Osteoblast (primary cell): ENCODE measurements around the gene VPS13D. TPM values are rescaled to one million over a fixed set of nuclear protein-coding genes. Genes with fewer than 3 reads are reported as not detected.
A peak's percentile ranks its signal among the peaks of the same experiment; 100 is the strongest.

Source experiments
- DNase-seq: peaks from one replicate; pipeline ENCODE4 v3.0.0; 2011; ENCODE audit warnings: low spot score, mixed read lengths; ENCODE audit not compliant: insufficient read length; ENCODE audit errors: missing footprints
- H2AFZ ChIP-seq: 2 replicates; pipeline ENCODE4 v1.6.0; 2011; ENCODE audit warnings: mild to moderate bottlenecking, low read length
- H3K27ac ChIP-seq: 2 replicates; pipeline ENCODE4 v1.5.1; 2011; ENCODE audit warnings: mild to moderate bottlenecking, low read depth, low read length, moderate library complexity
- H3K27me3 ChIP-seq: 2 replicates; pipeline ENCODE4 v1.6.0; 2012; ENCODE audit warnings: mild to moderate bottlenecking, control low read depth, inconsistent platforms, low read length, moderate library complexity; ENCODE audit not compliant: insufficient read depth
- H3K36me3 ChIP-seq: 2 replicates; pipeline ENCODE4 v1.5.1; 2011; ENCODE audit warnings: mild to moderate bottlenecking, low read length, control low read depth, moderate library complexity; ENCODE audit not compliant: insufficient read depth
- H3K4me1 ChIP-seq: 2 replicates; pipeline ENCODE4 v1.5.1; 2011; ENCODE audit warnings: mild to moderate bottlenecking, low read length, control low read depth, moderate library complexity; ENCODE audit not compliant: insufficient read depth
- H3K4me2 ChIP-seq: 2 replicates; pipeline ENCODE4 v1.6.0; 2011; ENCODE audit warnings: mild to moderate bottlenecking, low read length; ENCODE audit not compliant: insufficient read depth
- H3K4me3 ChIP-seq: fragments of 200-600 bp; sonication (generic); 3 replicates; pipeline ENCODE4 v1.5.1; 2012; ENCODE audit warnings: mild to moderate bottlenecking, low read length, inconsistent platforms; ENCODE audit not compliant: insufficient read depth
- H3K79me2 ChIP-seq: 2 replicates; pipeline ENCODE4 v1.6.0; 2012; ENCODE audit warnings: mild to moderate bottlenecking, low read length, control low read depth, inconsistent platforms; ENCODE audit not compliant: insufficient read depth
- H3K9me3 ChIP-seq: 2 replicates; pipeline ENCODE4 v1.5.1; 2011; ENCODE audit warnings: low read depth, low read length, control low read depth
- H4K20me1 ChIP-seq: 2 replicates; pipeline ENCODE4 v1.6.0; 2012; ENCODE audit warnings: mild to moderate bottlenecking, low read length, control low read depth; ENCODE audit not compliant: insufficient read depth
- CTCF ChIP-seq: IDR thresholded peaks from 2 replicates; pipeline ENCODE4 v1.5.1; 2011; ENCODE audit warnings: mild to moderate bottlenecking, low read depth, low read length, moderate library complexity; ENCODE audit errors: extremely low read depth
- total RNA-seq: library from RNA; depleted of rRNA; stranded (reverse); fragments of >200 nt; gene quantifications from 2 replicates; pipeline ENCODE4 v1.2.3, GENCODE V29; 2012

VPS13D gene
- total RNA-seq, 1 donor: 48.5 TPM

- H3K4me3 ChIP-seq: no peak overlapping the region
- H3K79me2 ChIP-seq: no peaks in the 10 kb centered on the region
- no peak for TF ChIP-seq CTCF
- H3K36me3 ChIP-seq: no peaks in the 10 kb centered on the region
- DNase-seq: peak; percentile 58
- no peak overlapping the region for H2AFZ ChIP-seq
- no peaks in the 10 kb centered on the region for H4K20me1 ChIP-seq
- H3K4me1 ChIP-seq: peaks cover 31% of the 10 kb centered on the region
- H3K27ac ChIP-seq: no peak overlapping the region
- no peaks in the 10 kb centered on the region for H3K27me3 ChIP-seq
- H3K9me3 ChIP-seq: no peaks in the 10 kb centered on the region
- H3K4me2 ChIP-seq: no peak overlapping the region
Measured at GRCh38 chr1:12552111-12552888, 322.5 kb downstream of the VPS13D start.

- TF ChIP-seq CTCF: no peak
- Histone ChIP-seq H3K27me3 (no peaks in the 10 kb centered on the region), H4K20me1 (no peaks in the 10 kb centered on the region), H2AFZ (no peak overlapping the region), H3K36me3 (no peaks in the 10 kb centered on the region), H3K4me2 (no peak overlapping the region), H3K4me3 (no peak overlapping the region), H3K79me2 (no peaks in the 10 kb centered on the region), H3K4me1 (peaks cover 37% of the 10 kb centered on the region), H3K9me3 (no peaks in the 10 kb centered on the region), H3K27ac (no peak overlapping the region)
- peak; percentile 68 for DNase-seq
Measured at GRCh38 chr1:12552951-12553921, 323.4 kb downstream of the VPS13D start.

- H3K79me2 ChIP-seq: no peaks in the 10 kb centered on the region
- peak; percentile 90 for DNase-seq
- H3K4me2 ChIP-seq: no peak overlapping the region
- H4K20me1 ChIP-seq: no peaks in the 10 kb centered on the region
- TF ChIP-seq CTCF: no peak
- no peaks in the 10 kb centered on the region for H3K36me3 ChIP-seq
- no peak overlapping the region for H2AFZ ChIP-seq
- no peaks in the 10 kb centered on the region for H3K27me3 ChIP-seq
- no peak overlapping the region for H3K27ac ChIP-seq
- H3K9me3 ChIP-seq: no peaks in the 10 kb centered on the region
- H3K4me3 ChIP-seq: no peak overlapping the region
- H3K4me1 ChIP-seq: peaks cover 36% of the 10 kb centered on the region
Measured at GRCh38 chr1:12553963-12554362, 324.1 kb downstream of the VPS13D start.
